ENCODE measurements around the gene NFATC2. TPM values are rescaled to one million over a fixed set of nuclear protein-coding genes. Genes with fewer than 3 reads are reported as not detected.
A peak's percentile ranks its signal among the peaks of the same experiment; 100 is the strongest.

Gene NFATC2
- total RNA-seq, 1 experiment from 2014 or later, result 6.3 TPM

GRCh38 chr20:51359947-51360346, 182.6 kb downstream of the NFATC2 start:
- H2AFZ ChIP-seq, result 0 out of 2 replicates have a peak overlapping the region, but pooled peaks have one; percentile 23
- no peaks in the 10 kb centered on the region for H3K36me3 ChIP-seq (ENCODE audit: low read depth)
- H3K79me2 ChIP-seq (ENCODE audit: low read depth), result no peaks in the 10 kb centered on the region
- H3K4me3 ChIP-seq, result no peak overlapping the region
- no peaks in the 10 kb centered on the region for H4K20me1 ChIP-seq (ENCODE audit: insufficient read depth)
- H3K4me1 ChIP-seq (replicated peaks; ENCODE audit: insufficient read depth), result peaks cover 41% of the 10 kb centered on the region
- DNase-seq, result no peak
- CTCF ChIA-PET, result no interaction called here
- peaks cover 6% of the 10 kb centered on the region; the same call in 1 of the 2 replicates for H3K9me3 ChIP-seq (ENCODE audit: insufficient read depth, low read depth)
- H3F3A ChIP-seq (ENCODE audit: insufficient read depth, low read depth), result peaks cover 36% of the 10 kb centered on the region
- H3K4me2 ChIP-seq, result peak overlapping the region; percentile 60
- POLR2A ChIA-PET (ENCODE audit: unreplicated experiment), result no interaction called here
- H3K9me2 ChIP-seq (ENCODE audit: insufficient read depth), result no peaks in the 10 kb centered on the region
- H3K27me3 ChIP-seq (ENCODE audit: insufficient read depth, low read depth), result no peaks in the 10 kb centered on the region
- no peak for TF ChIP-seq EZH2 (IDR thresholded peaks at IDR 0.05; ENCODE audit: low read depth)
- TF ChIP-seq CTCF (conservative IDR thresholded peaks at IDR 0.05), result no peak
- H3K27ac ChIP-seq, result peak overlapping the region; percentile 70
- BruUV-seq (replicated peaks), result no TSS peak
- intact Hi-C loops (cut with micrococcal nuclease; ENCODE audit: unreplicated experiment), result no loop called here

DNA sequence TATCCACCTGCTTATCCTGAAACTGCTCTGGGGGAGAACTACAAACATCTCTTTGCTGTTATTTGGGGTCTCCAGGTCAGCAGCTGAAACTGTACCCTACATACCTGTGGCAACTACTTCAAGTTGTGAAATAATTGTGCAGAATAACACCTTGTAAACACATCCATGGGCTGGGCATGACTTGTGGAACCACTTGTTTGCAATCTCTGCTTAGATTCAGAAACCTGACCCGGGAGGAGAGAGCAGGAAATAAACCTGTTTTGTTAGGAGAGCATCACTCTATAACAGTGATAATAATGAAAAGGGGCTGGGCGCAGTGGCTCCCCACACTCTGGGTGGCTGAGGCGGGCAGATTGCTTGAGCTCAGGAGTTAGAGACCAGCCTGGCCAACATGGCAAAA, 183.1 kb downstream of the NFATC2 start:
- TF ChIP-seq CTCF (conservative IDR thresholded peaks at IDR 0.05), result no peak
- TF ChIP-seq EZH2 (IDR thresholded peaks at IDR 0.05; ENCODE audit: low read depth), result no peak
- no peaks in the 10 kb centered on the region for H3K36me3 ChIP-seq (ENCODE audit: low read depth)
- no peak overlapping the region for H2AFZ ChIP-seq
- BruUV-seq (replicated peaks), result no TSS peak
- no peak overlapping the region for H3K4me3 ChIP-seq
- H3K4me2 ChIP-seq, result peak overlapping the region; percentile 60
- DNase-seq, result peak; percentile 19 to 94
- POLR2A ChIA-PET (ENCODE audit: unreplicated experiment), result no interaction called here
- no peaks in the 10 kb centered on the region for H4K20me1 ChIP-seq (ENCODE audit: insufficient read depth)
- peaks cover 34% of the 10 kb centered on the region for H3F3A ChIP-seq (ENCODE audit: insufficient read depth, low read depth)
- H3K79me2 ChIP-seq (ENCODE audit: low read depth), result no peaks in the 10 kb centered on the region
- CTCF ChIA-PET, result no interaction called here
- H3K9me3 ChIP-seq (ENCODE audit: insufficient read depth, low read depth), result peaks cover 6% of the 10 kb centered on the region; the same call in 1 of the 2 replicates
- H3K27ac ChIP-seq, result peak overlapping the region; percentile 70
- H3K9me2 ChIP-seq (ENCODE audit: insufficient read depth), result no peaks in the 10 kb centered on the region
- H3K4me1 ChIP-seq (replicated peaks; ENCODE audit: insufficient read depth), result peaks cover 42% of the 10 kb centered on the region
- H3K27me3 ChIP-seq (ENCODE audit: insufficient read depth, low read depth), result no peaks in the 10 kb centered on the region
- intact Hi-C loops (cut with micrococcal nuclease; ENCODE audit: unreplicated experiment), result no loop called here

DNA sequence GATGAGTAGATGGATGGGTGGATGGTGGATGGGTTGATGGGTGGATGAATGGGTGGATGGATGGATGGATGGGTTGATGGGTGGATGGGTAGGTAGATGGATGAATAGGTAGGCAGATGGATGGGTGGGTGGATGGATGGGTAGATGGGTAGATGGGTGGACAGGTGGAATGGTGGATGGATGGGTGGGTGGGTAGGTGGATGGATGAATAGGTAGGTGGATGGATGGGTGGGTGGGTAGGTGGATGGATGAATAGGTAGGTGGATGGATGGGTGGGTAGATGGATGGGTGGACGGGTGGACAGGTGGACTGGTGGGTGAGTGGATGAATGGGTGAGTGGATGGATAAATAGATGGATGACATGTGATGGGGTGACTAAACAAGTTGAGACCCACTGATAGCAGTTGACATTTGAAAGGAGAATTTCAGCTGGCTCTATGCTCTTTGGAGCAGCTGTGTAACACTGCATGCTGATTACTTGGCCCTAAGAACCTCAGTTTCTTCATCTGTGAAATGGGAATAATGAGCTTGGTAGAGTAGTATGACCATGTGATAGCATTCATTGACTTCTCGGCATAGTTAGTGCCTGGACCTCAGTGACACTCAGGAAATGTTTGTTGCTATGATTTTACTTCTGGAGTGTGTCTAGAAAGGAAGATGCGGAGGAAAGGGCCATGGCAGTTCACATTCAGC, 184.3 kb downstream of the NFATC2 start:
- intact Hi-C loops (cut with micrococcal nuclease; ENCODE audit: unreplicated experiment), result no loop called here
- H4K20me1 ChIP-seq (ENCODE audit: insufficient read depth), result no peaks in the 10 kb centered on the region
- H3F3A ChIP-seq (ENCODE audit: insufficient read depth, low read depth), result peaks cover 34% of the 10 kb centered on the region
- no peaks in the 10 kb centered on the region for H3K9me3 ChIP-seq (ENCODE audit: insufficient read depth, low read depth)
- H3K4me3 ChIP-seq, result no peak overlapping the region
- H3K9me2 ChIP-seq (ENCODE audit: insufficient read depth), result no peaks in the 10 kb centered on the region
- H3K27ac ChIP-seq, result peak overlapping the region; percentile 70; the same call in 1 of the 2 replicates
- POLR2A ChIA-PET (ENCODE audit: unreplicated experiment), result no interaction called here
- no peaks in the 10 kb centered on the region for H3K36me3 ChIP-seq (ENCODE audit: low read depth)
- no peak overlapping the region for H3K4me2 ChIP-seq
- TF ChIP-seq CTCF (conservative IDR thresholded peaks at IDR 0.05) (no peak), EZH2 (IDR thresholded peaks at IDR 0.05; ENCODE audit: low read depth) (no peak)
- CTCF ChIA-PET, result no interaction called here
- H3K79me2 ChIP-seq (ENCODE audit: low read depth), result no peaks in the 10 kb centered on the region
- no TSS peak for BruUV-seq (replicated peaks)
- H2AFZ ChIP-seq, result no peak overlapping the region
- no peak for DNase-seq
- H3K4me1 ChIP-seq (replicated peaks; ENCODE audit: insufficient read depth), result peaks cover 44% of the 10 kb centered on the region
- H3K27me3 ChIP-seq (ENCODE audit: insufficient read depth, low read depth), result no peaks in the 10 kb centered on the region

Measured in PC-9 (cell line).